Activated naive CD8-positive, alpha-beta T cell (primary cell): Measurements from ENCODE around the gene TLCD2.
A peak's percentile ranks its signal among the peaks of the same experiment; 100 is the strongest.

Experiments used
- H3K27ac Mint-ChIP-seq: one replicate; pipeline ENCODE4 v1.8.0; 2021; ENCODE audit warnings: mixed read lengths
- H3K27me3 Mint-ChIP-seq: one replicate; pipeline ENCODE4 v1.8.0; 2021; ENCODE audit warnings: mixed read lengths
- H3K36me3 Mint-ChIP-seq: one replicate; pipeline ENCODE4 v1.8.0; 2021; ENCODE audit warnings: mixed read lengths
- H3K4me1 Mint-ChIP-seq: one replicate; pipeline ENCODE4 v1.8.0; 2021; ENCODE audit warnings: low read depth, mixed read lengths
- H3K4me3 Mint-ChIP-seq: one replicate; pipeline ENCODE4 v1.8.0; 2021; ENCODE audit warnings: mild to moderate bottlenecking, mixed read lengths
- H3K9me3 Mint-ChIP-seq: one replicate; pipeline ENCODE4 v1.8.0; 2021; ENCODE audit warnings: low read depth, mixed read lengths

The TLCD2 gene, protein sequence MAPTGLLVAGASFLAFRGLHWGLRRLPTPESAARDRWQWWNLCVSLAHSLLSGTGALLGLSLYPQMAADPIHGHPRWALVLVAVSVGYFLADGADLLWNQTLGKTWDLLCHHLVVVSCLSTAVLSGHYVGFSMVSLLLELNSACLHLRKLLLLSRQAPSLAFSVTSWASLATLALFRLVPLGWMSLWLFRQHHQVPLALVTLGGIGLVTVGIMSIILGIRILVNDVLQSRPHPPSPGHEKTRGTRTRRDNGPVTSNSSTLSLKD

DNA sequence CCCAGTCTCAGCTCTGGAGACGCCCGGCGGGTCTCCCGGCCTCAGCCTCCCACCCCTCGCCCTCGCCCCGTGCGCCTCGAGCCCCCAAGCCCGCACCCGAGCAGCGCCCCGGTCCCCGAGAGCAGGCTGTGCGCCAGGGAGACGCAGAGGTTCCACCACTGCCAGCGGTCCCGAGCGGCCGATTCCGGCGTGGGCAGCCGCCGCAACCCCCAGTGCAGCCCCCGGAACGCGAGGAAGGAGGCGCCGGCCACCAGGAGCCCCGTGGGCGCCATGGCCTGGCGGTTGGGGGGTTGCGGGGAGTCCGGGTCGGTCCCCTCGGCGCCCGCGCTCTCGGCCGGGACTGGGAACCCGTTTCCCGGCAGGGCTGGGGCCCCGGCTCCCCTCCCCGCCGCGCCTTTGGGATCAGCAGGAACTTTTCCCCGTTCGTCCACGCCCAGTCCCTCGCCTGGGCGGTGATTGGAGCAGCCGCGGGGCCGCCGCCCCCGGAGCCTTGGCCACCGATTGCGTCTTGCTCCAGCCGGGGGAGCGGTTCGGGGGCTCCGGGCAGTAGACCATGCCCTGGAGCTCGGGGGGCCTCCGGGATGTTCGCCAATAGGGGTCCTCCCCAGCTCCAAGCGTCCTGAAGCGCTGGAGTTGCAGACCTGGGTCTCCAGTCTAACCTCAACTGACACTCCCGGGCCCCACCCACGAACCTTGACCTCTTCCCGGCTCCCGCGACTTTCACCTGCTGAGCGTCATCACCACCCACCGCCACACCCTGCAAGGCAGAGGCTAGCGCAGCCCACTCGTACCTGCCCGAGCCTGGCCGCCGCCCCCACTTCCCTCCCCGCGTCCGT is at the start of gene TLCD2:
TSS of gene TLCD2 (minus strand) at position 407 of the 836 bp plus-strand sequence. CDS start at position 272, 135 bp downstream.
- peaks cover 4% of the 10 kb centered on the region for H3K27me3 Mint-ChIP-seq
- no peaks in the 10 kb centered on the region for H3K9me3 Mint-ChIP-seq
- H3K27ac Mint-ChIP-seq, result peak within 1 kb of the TSS; percentile 6
- H3K4me1 Mint-ChIP-seq, result peaks cover 24% of the 10 kb centered on the region
- peak within 1 kb of the TSS; percentile 74 for H3K4me3 Mint-ChIP-seq
- no peaks in the 10 kb centered on the region for H3K36me3 Mint-ChIP-seq

DNA sequence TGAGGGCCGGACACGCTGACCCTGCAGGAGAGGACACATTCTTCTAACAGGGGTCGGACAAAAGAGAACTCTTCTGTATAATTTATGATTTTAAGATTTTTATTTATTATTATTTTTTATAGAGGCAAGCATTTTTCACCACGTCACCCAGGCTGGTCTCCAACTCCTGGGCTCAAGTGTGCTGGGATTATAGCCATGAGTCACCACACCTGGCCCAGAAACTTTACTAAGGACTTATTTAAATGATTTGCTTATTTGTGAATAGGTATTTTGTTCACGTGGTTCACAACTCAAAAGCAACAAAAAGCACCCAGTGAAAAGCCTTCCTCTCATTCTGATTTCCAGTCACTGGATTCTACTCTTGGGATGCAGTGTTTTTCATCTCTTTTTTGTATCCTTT is 49.4 kb upstream of the TLCD2 start:
- no peaks in the 10 kb centered on the region for H3K9me3 Mint-ChIP-seq
- no peaks in the 10 kb centered on the region for H3K36me3 Mint-ChIP-seq

DNA sequence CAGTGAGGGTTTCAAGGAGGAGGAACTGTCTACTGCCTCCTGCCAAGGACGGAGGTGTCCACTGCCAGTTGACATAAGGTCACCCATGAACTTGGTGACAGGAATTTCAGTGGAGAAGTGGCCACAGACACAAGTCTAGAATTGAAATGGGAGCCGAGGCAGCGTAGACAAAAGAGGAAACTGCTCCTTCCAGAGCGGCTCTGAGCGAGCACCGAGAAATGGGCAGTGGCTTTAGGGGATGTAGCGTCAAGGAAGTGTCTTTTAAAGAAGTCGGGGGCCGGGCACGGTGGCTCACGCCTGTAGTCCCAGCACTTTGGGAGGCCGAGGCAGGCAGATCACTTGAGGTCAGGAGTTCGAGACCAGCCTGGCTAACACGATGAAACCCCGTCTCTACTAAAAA is 48.6 kb upstream of the TLCD2 start:
- Mint-ChIP-seq H3K4me3 (no peak overlapping the region), H3K27me3 (no peaks in the 10 kb centered on the region), H3K9me3 (no peaks in the 10 kb centered on the region), H3K4me1 (peaks cover 17% of the 10 kb centered on the region), H3K36me3 (no peaks in the 10 kb centered on the region), H3K27ac (no peak overlapping the region)

More for the DNA sequence above, 49.4 kb upstream of the TLCD2 start:
- no peaks in the 10 kb centered on the region for H3K27me3 Mint-ChIP-seq
- peaks cover 24% of the 10 kb centered on the region for H3K4me1 Mint-ChIP-seq
- H3K27ac Mint-ChIP-seq, result no peak overlapping the region
- no peak overlapping the region for H3K4me3 Mint-ChIP-seq

DNA sequence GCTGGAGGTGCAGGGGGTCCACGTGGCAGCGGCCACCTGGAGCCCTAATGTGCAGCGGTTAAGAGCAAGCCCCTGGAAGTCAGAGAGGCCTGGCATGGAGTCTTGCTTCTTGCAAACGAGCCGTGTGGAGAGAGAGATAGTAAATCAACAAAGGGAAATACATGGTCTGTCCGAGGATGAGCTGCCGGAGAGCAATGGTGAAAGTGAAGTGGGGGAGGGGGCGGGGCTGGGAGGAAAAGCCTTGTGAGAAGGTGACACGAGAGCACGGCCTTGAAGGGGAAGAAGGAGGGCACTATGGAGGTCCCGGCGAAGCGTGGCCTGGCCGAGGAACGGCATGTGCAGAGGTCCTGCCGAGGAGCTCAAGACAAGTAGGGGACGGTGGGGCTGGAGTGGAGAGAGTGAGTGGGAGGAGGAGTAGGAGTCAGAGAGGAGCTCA is 45.7 kb upstream of the TLCD2 start:
- H3K4me3 Mint-ChIP-seq, result no peak overlapping the region
- H3K36me3 Mint-ChIP-seq, result no peaks in the 10 kb centered on the region
- no peaks in the 10 kb centered on the region for H3K27me3 Mint-ChIP-seq
- no peaks in the 10 kb centered on the region for H3K9me3 Mint-ChIP-seq
- H3K27ac Mint-ChIP-seq, result peak overlapping the region; percentile 34
- H3K4me1 Mint-ChIP-seq, result peaks cover 3% of the 10 kb centered on the region

GRCh38 chr17:1755252-1755826 is 45.2 kb upstream of the TLCD2 start:
- Mint-ChIP-seq H3K27ac (no peak overlapping the region), H3K27me3 (no peaks in the 10 kb centered on the region), H3K9me3 (no peaks in the 10 kb centered on the region), H3K36me3 (no peaks in the 10 kb centered on the region), H3K4me1 (peaks cover 3% of the 10 kb centered on the region), H3K4me3 (no peak overlapping the region)

GRCh38 chr17:1754430-1755112 is 44.4 kb upstream of the TLCD2 start:
- H3K27me3 Mint-ChIP-seq, result no peaks in the 10 kb centered on the region
- no peaks in the 10 kb centered on the region for H3K9me3 Mint-ChIP-seq
- no peaks in the 10 kb centered on the region for H3K36me3 Mint-ChIP-seq
- no peak overlapping the region for H3K4me3 Mint-ChIP-seq
- peaks cover 3% of the 10 kb centered on the region for H3K4me1 Mint-ChIP-seq
- no peak overlapping the region for H3K27ac Mint-ChIP-seq

GRCh38 chr17:1753767-1754429 is 43.7 kb upstream of the TLCD2 start:
- no peaks in the 10 kb centered on the region for H3K9me3 Mint-ChIP-seq
- no peaks in the 10 kb centered on the region for H3K36me3 Mint-ChIP-seq
- H3K27ac Mint-ChIP-seq, result no peak overlapping the region
- H3K4me1 Mint-ChIP-seq, result peaks cover 3% of the 10 kb centered on the region
- H3K27me3 Mint-ChIP-seq, result no peaks in the 10 kb centered on the region
- no peak overlapping the region for H3K4me3 Mint-ChIP-seq

DNA sequence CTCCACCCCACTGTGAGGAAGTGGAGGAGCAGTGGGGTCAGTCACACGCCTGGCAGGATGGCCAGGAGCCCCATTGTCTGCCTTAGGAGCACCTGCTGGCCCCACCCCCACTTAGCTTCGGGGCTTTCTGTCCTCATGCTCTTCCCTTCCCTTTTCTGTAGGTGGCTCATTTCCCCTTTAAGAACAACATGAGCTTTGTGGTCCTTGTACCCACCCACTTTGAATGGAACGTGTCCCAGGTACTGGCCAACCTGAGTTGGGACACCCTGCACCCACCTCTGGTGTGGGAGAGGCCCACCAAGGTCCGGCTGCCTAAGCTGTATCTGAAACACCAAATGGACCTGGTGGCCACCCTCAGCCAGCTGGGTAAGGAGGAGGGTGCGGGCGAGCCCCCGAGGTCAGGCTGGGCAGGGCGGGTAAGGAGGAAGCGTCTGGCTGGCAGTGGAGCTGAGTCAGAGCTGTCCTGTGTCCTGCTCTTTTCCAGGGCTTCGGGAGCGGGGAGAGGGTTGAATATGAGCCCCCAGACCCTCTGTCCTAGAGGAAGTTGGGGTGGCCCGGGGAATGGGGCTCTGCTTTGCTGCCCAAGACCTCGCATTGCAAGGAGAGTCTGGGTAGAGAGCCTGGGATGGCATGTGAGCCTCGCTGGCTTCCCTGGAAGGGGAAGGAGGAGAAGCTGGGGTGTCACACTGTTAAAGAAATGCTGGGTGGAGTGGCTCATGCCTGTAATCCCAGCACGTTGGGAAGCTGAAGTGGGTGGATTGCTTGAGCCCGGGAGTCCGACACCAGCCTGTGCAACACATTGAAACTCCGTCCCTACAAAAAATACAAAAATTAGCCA is 42.5 kb upstream of the TLCD2 start:
- Mint-ChIP-seq H3K27ac (no peak overlapping the region), H3K9me3 (no peaks in the 10 kb centered on the region), H3K4me1 (peaks cover 3% of the 10 kb centered on the region), H3K4me3 (no peak overlapping the region), H3K27me3 (no peaks in the 10 kb centered on the region), H3K36me3 (no peaks in the 10 kb centered on the region)

GRCh38 chr17:1750628-1751027 is 40.5 kb upstream of the TLCD2 start:
- Mint-ChIP-seq H3K27me3 (no peaks in the 10 kb centered on the region), H3K36me3 (no peaks in the 10 kb centered on the region), H3K27ac (no peak overlapping the region), H3K4me3 (no peak overlapping the region), H3K9me3 (no peaks in the 10 kb centered on the region), H3K4me1 (peaks cover 3% of the 10 kb centered on the region)

- Mint-ChIP-seq H3K27me3 (no peaks in the 10 kb centered on the region), H3K4me1 (no peaks in the 10 kb centered on the region), H3K4me3 (no peak overlapping the region), H3K9me3 (no peaks in the 10 kb centered on the region), H3K27ac (no peak overlapping the region), H3K36me3 (no peaks in the 10 kb centered on the region)
These were observed 36.9 kb upstream of the TLCD2 start for GRCh38 chr17:1746975-1747543.

DNA sequence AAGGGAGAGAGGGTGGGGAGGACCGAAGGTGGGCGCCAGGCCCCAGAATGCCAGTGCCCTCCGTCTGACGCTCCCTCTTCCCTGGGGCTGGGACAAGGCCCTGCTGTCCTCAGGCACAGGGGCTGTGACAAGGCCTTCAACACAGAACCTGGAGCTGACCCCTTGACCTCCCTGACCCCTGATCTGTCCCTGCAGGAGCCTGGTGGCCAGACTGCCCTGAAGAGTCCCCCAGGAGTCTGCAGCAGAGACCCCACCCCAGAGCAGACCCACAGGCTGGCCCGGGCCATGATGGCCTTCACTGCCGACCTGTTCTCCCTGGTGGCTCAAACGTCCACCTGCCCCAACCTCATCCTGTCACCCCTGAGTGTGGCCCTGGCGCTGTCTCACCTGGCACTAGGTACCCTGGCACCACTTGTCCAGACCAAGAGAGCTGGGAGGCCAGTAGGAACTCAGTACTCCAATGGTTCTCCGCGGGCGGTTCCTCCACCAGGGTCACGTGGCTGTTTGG is 35.4 kb upstream of the TLCD2 start:
- H3K36me3 Mint-ChIP-seq, result no peaks in the 10 kb centered on the region

GRCh38 chr17:1744551-1745512 is 34.7 kb upstream of the TLCD2 start:
- Mint-ChIP-seq H3K9me3 (no peaks in the 10 kb centered on the region), H3K4me3 (no peak overlapping the region), H3K27ac (no peak overlapping the region), H3K4me1 (no peaks in the 10 kb centered on the region), H3K36me3 (no peaks in the 10 kb centered on the region), H3K27me3 (no peaks in the 10 kb centered on the region)

More for the DNA sequence above, 35.4 kb upstream of the TLCD2 start:
- Mint-ChIP-seq H3K27ac (no peak overlapping the region), H3K4me1 (no peaks in the 10 kb centered on the region), H3K4me3 (no peak overlapping the region), H3K27me3 (no peaks in the 10 kb centered on the region), H3K9me3 (no peaks in the 10 kb centered on the region)

DNA sequence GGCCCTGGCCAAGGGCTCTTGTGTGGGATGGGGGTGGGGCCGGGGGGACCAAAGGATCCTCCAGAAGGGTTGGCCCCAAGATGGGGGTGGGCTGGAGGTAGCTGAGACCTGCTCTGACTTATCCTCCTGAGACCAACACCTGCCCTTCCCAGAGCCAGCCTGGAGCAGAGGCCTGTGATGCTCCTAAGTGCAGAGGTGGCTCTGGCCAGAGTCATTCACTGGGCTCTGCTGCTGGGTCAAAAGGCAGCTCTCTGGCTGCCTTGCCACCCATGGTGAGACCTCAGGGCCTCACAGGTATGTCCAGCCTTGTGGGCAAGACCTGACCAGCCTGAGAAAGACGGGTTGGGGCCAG is 32.9 kb upstream of the TLCD2 start:
- H3K36me3 Mint-ChIP-seq, result no peaks in the 10 kb centered on the region
- H3K4me1 Mint-ChIP-seq, result no peaks in the 10 kb centered on the region
- H3K27ac Mint-ChIP-seq, result no peak overlapping the region
- H3K27me3 Mint-ChIP-seq, result no peaks in the 10 kb centered on the region
- no peaks in the 10 kb centered on the region for H3K9me3 Mint-ChIP-seq
- no peak overlapping the region for H3K4me3 Mint-ChIP-seq
